HG02943 (cell line): ENCODE results near the gene ZNF318.
"Not testable (repeated sequence)": the region's sequence is repeated elsewhere in the genome, so short reads cannot be mapped to it uniquely, and the experiment has no call there.

Source experiments
- ATAC-seq: cut with Tn5 transposase; IDR thresholded peaks from one replicate; pipeline ENCODE4 v1.9.1; 2021; ENCODE audit warnings: mild to moderate bottlenecking, low read depth, moderate library complexity; ENCODE audit not compliant: unreplicated experiment

The ZNF318 gene

DNA sequence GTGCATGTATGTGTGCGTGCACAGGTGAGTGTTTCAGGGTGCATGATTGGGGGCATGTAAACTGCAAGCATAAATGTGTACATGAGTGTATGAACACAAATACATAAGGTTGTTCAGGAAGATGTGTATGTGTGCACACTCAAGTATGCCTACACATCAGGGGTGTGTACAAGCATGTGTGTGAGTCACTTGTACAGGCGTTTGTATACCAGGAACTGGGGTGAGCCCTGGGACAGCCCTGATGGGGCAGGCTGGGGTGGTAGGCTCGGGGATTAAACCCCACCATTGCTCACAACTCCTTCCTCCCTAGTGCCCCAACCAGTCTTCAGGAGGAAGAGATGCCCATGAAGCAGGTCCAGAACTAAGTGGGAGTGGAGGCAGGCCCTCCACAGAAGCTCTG is 65.1 kb downstream of the ZNF318 start:
- ATAC-seq = no peak

DNA sequence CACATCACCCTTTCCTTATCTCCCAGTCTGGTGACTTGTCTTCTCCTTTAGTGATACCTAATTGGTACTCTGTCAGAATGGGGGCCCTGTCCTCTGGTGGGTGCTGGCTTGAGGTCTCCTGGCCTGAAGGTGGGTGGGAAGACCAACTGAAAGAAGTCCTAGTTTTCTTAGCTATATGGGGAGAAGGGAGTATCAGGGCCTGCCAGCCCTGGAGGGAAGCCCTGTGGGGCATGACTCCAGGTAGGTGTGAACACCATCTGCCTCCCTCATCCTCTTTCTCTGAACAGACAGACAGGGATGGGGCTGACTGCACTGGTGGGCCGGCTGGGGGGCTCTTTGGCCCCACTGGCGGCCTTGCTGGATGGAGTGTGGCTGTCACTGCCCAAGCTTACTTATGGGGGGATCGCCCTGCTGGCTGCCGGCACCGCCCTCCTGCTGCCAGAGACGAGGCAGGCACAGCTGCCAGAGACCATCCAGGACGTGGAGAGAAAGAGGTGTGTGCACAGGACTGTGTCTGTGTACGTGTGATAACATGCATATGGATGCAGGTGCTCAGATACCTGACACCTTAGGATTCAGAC is 65.6 kb downstream of the ZNF318 start:
- no peak for ATAC-seq

DNA sequence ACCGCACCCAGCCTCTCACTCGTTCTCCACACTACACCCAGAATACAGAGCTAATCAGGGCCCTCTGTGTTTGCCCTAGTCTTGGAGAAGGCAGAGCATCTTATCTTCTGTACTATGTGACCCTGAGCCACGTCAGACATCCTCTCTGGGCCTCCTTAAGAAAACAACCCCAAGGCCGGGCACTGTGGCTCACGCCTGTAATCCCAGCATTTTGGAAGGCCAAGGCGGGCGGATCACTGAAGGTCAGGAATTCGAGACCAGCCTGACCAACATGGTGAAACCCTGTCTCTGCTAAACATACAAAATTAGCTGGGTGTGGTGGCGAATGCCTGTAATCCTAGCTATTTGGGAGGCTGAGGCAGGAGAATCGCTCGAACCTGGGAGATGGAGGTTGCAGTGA is 66.4 kb downstream of the ZNF318 start:
- not testable (repeated sequence) for ATAC-seq

DNA sequence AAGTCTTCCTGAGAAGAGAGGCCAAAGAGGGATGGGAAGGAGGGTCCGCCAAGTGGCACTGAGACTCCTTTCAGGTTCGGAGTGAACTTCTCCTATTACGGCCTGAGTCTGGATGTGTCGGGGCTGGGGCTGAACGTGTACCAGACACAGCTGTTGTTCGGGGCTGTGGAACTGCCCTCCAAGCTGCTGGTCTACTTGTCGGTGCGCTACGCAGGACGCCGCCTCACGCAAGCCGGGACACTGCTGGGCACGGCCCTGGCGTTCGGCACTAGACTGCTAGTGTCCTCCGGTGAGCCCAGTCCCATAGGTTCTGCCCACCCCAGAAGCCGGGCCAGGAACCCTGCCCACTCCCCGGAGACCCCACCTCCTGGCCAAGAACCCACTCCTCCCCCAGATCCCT is 67.3 kb downstream of the ZNF318 start:
- no peak for ATAC-seq

DNA sequence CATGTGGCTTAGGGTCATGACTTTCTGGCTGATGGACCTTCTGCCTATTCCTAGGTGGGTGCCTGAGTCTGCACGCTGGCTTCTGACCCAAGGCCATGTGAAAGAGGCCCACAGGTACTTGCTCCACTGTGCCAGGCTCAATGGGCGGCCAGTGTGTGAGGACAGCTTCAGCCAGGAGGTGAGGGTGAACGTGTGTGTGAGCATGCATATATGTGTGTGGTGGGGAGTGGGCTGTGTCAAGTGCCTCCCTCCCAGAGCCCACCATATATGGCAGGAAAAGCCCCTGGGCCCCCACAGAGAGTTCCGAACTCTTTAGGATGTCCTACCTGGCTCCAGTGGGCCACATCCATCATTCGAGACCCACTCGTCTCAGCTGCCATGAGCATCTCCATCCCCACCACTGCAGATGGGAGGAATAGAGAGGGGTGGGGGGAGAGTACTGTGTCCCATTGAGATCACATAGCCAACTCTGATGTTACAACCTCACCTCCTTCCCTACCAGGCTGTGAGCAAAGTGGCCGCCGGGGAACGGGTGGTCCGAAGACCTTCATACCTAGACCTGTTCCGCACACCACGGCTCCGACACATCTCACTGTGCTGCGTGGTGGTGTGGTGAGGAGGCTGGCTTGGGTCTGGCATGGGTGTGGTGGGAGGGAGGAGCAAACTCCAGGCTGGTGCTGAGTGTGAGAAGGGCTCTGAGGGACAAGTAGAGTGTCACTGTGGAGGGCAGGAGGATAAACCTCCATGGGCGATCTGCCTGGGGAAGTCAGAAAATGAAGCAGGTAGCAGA is 68.2 kb downstream of the ZNF318 start:
- no peak for ATAC-seq

DNA sequence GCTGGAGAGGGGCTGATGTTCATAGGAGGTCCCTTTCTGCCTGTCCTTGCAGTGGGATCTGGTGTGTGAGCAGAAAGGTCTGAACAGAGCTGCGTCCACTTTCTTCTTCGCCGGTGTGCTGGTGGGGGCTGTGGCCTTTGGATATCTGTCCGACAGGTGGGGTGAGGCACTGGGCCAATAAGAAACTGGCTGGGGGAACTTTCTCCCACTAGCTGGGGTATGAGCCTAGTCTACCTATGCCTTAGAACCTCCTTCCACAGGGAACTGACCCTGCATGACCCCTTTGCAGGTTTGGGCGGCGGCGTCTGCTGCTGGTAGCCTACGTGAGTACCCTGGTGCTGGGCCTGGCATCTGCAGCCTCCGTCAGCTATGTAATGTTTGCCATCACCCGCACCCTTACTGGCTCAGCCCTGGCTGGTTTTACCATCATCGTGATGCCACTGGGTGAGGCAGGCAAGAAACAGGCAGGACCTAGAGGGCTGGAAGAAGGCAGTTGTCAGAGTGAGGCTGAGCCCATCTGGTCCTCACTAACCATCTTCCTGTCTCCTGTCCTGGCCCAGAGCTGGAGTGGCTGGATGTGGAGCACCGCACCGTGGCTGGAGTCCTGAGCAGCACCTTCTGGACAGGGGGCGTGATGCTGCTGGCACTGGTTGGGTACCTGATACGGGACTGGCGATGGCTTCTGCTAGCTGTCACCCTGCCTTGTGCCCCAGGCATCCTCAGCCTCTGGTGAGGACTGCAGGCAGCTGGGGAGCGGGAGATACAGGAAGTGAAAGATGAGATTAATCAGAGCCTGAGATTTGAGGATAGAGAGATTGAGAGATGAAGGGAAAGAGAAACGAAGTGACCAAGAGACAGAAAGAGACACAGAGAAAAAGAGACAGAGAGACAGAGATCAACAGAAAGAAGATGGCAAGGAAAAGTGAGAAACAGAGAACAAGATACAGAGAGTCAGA is 69.8 kb downstream of the ZNF318 start:
- no peak for ATAC-seq

DNA sequence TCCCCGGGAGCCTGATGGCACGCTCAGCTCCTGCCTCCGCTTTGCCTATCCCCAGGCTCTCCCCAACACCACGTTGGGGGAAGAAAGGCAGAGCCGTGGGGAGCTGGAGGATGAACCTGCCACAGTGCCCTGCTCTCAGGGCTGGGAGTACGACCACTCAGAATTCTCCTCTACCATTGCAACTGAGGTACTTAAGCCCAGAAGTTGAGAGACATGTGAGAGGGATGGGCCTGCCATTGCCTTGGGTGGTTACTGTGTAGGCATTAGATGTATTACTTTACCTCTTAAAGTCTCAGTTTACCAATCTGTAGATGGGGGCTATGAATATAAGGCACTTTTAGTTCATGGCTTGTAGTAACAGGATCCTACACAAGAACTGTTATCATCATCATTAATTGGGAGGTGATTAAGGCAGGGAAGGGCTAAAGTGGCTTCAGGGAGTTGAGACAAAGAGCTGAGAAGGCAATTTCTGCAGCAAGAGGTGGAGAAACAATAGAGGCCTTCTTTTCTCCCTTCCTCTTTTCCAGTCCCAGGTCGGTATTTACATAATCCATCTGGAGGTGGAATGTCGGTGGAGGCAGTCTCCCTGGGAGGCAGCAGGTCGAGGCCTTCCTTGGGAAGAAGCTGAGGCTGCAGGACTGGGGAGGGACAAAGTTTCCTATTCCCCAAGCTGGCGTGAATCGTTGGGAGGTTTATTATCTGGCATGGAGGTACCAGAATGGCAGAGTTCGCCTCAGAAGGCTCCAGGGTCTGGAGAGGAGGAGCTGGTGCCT is 70.7 kb downstream of the ZNF318 start:
- no peak for ATAC-seq

DNA sequence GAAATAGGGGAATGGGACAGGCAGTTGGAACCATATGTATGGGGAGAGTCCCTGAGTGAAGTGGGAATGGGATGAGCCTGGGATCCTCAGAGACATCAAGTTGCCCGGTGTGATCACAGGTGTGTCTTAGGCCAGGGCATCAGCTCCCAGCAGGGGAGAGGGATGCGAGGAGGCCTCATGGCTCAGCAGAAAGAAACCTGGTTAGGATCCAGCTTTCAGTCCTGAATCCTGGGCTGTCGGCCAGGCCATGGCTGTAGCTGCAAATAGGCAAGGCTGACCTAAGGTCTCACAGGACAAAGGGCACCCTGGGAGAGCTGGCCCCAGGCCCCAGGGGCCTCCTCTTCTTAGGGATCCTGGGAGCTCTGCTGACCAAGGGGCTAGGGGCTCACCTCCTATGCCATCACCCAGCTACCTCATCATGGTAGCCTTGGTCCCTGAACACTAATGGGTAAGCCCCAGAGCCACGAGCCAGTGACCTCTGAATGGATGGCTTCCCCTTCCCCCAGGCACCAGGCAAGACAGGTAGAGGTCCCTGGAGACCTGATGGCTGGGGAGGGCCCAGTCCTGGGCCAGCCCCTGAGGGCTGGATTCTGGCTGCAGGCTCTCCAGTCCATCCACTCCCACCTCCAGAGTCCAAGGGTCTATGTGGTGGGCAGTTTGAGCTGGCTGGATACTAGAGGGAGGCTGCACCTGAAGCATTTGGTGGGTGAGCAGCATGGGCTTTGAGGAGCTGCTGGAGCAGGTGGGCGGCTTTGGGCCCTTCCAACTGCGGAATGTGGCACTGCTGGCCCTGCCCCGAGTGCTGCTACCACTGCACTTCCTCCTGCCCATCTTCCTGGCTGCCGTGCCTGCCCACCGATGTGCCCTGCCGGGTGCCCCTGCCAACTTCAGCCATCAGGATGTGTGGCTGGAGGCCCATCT is 71.5 kb downstream of the ZNF318 start, which contains the start of gene SLC22A7:
TSS of gene SLC22A7 (plus strand) at position 617 of the 921 bp plus-strand sequence. CDS start at position 716, 99 bp downstream.
- ATAC-seq = no peak

DNA sequence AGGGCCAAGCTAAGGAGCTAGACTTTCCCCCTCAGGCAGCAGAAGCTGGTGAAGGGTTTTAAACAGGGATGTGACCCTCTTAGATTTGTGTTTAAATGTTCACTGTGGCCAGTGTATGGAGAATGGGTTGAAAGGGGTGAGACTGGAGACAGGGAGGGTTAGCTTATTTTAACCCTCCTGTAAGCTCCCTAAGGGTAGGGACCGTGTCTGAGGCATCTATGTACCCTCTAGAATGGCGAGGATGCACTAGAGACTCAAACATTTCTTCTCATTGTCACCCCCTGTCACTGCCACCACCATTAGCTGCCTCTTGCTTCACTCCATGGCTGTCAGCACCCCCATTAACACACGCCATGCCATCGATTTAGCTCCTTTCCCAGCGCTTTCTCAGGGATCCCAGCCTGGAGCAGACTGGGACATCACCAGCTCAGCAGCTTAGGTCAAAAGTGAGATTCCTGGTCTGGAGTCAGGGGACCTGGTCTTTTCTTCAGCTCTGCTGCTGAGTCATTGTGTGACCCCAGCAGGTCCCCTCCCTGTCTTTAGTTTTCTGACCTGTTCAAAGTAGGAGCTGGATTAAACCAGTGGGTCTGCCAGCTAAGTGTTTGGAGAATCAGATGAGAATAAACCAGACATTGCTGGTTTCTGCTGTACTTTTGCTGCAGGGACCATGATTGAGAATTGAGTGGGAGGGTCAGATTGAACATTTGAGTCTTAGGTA is 72.5 kb downstream of the ZNF318 start:
- no peak for ATAC-seq

DNA sequence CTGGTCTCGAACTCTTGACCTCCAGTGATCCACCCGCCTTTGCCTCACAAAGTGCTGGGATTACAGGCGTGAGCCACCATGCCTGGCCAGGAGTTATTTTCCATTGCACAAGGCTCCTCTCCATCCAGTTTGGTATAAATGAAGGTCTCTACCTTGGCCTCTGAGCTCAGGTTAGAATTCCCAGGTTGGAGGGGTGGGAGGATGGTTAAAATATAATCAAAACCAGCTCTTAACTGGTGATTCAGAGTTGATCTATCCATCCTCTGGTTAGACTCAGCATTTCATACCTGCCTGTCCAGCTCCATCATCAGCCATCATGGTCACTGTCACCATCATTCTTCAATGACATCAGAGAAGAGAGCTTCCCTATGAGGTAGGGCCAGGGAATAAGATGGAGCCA is 74.0 kb downstream of the ZNF318 start:
- no peak for ATAC-seq

DNA sequence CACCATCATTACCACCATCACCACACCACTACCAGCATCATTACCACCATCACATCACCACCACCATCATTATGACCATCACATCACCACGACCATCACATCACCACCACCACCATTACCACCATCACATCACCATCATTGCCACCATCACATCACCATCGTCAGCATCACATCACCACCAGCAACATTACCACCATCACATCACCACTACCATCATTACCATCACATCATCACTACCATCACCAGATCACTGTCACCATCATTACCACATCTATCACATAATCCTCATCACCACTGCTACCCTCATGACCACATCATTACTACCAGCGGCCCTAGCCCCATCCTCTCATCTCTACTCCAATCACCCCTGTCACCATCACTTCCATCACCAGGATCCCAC is 74.9 kb downstream of the ZNF318 start:
- no peak for ATAC-seq

DNA sequence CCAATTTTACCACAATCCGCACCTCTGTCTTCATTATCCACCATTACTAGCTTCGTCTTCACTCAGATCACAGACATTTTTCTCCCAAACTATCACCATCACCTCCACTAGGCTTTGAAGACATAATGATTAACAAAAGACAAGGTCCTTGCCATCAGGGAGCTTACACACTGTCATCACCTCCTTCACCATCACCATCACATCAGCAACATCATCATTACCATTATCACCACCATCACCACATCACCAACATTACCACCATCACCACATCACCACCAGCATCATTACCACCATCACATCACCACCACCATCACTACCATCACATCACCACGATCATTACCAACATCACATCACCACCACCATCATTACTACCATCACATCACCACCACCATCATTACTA is 75.7 kb downstream of the ZNF318 start:
- no peak for ATAC-seq

DNA sequence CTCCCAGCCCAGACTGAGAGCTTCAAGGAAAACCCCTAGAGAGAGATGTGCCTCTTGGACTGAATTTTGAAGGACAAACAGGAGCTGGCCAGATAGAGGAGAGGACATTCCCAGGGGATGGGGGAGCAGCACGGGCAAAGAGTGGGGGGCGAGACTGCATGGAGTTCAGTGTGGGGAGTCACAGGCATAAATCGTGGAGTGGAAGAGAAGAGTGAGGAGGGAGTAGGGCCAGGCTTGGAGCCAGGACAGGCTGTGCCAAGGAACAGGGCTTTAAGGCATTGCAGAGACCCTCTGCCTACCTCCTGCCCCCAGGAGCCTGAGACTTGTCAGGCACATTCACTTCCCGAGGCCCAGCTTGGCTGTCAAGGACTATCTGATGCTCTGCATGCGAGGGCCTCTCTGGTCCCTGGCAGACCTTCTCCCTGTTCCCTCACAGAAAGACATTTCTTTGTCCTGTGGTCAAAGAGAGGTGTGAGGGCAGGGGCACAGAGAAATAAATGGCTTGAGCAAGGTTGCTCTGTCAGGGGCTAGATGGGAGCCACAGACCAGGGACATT is 76.6 kb downstream of the ZNF318 start:
- no peak for ATAC-seq

DNA sequence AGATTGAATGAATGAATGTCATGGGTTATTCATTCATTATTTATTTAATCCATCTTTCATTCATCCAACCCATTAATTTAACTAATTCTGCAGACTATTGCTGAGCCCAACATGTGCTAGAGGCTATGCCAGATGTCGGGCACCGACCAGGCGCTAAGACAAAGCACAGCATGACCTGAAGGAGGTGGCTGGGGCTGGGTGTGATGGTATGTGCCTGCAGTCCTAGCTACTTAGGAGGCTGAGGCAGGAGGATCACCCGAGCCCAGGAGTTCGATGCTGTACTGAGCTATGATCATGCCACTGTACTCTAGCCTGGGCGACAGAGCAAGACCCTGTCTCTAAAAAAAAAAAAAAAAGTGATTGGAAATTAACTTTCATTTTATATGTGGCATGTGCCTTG is 77.1 kb downstream of the ZNF318 start:
- ATAC-seq = no peak

DNA sequence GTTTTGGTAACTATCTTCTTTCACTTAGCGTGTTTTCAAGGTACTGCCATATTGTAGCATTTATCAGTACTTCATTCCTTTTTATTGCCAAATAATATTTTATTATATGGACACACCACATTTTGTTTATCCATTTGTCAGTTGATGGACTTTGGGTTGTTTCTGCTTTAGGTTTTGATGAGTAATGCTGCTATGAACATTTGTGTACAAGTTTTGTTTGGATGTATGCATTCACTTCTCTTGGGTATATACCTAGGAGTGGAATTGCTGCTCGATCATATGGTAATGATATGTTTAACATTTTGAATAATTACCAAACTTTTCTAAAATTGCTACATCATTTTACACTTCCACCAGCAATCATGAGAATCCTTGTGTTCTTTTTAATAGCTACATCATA is 77.7 kb downstream of the ZNF318 start:
- no peak for ATAC-seq

DNA sequence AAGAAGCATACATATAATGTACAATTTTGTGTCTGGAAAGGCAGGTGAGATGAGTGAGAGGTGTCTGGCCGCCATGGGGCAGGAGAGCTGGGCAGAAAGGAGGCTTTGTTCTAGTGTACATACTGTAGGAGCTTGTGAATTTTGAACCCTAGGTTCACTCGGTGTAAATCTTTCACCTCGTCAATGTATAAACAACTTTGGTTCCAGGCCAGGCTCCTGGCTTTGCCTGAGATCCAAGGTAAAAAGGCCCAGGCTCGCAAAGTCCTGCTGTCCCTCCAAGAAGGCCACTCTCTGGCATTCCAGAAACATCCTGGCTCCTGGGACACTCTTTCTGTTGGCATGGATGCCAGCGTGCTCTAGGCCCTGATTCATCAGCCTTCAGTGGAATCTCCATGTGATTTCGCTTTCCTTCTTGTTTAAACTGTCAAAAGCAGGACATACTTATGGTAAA is 78.5 kb downstream of the ZNF318 start:
- no peak for ATAC-seq

DNA sequence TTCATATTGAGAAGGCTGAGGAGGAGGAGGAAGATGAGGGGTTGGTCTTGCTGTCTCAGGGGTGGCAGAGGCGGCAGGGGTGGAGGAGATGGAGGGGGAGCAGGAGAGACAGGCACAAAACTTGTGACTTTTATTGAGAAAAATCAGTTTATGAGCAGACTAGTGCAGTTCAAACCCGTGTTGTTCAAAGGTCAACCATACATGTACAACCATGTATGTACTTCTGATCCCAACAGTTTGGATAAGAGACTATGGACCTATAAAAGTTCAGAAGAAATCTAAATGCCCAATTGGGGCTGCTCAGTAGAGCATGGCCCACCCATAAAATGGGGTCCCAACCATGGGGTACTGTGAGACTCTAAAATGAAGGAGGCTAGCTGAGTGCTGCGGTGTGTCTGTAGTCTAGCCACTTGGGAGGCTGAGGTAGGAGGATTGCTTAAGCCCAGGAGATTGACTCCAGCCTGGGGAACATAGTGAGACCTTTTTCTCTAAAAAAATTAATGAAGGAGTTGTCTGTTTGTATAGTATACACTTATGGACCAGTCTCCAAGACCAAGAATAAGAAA is 79.0 kb downstream of the ZNF318 start:
- ATAC-seq = no peak
